Middle frontal gyrus (tissue), 1 donor: ENCODE measurements around the gene GPNMB.

Source experiments
- DNase-seq: peaks from one replicate; pipeline ENCODE4 v3.0.0-alpha.2; 2015; ENCODE audit warnings: low spot score; ENCODE audit errors: extremely low spot score

The GPNMB gene

GRCh38 chr7:23268746-23269145 lies 22.2 kb downstream of the GPNMB start:
- no peak for DNase-seq

DNA sequence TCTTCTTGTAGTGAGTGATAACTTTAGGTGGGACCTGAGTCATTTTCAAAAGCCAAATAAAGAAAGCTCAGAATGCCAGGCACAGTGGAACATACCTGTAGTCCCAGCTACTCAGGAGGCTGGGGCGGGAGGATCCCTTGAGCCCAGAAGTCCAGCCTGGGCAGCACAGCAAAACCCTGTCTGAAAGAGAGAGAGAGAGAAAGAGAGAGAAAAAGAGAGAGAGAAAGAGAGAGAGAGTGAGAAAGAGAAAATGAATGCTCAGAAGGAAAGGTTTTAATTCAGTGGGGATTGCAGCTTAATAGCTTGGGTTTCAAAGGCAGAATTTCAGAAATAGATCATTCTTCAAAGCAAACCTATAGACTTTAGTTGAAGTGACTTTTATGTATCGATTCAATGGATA lies 25.7 kb downstream of the GPNMB start:
- DNase-seq: no peak

DNA sequence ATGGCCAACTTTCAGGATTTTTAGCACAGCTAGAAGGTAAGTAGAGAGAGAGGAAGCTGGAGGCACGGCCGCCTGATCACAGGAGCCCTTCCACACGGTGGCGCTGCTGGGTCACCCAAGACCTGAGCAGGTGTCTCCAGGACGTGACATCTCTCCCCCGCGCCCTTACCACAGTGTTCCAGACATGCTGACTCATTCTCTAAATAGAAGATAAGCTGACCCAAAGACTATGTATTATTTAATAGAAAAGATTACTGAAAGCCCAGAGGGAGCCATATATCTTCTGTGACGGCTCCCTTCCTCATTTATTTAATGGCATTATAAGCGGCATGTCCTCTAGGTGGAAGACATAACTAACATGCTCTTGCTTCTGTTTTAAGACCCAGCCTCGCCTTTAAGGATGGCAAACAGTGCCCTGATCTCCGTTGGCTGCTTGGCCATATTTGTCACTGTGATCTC lies 26.6 kb downstream of the GPNMB start:
- DNase-seq: no peak

DNA sequence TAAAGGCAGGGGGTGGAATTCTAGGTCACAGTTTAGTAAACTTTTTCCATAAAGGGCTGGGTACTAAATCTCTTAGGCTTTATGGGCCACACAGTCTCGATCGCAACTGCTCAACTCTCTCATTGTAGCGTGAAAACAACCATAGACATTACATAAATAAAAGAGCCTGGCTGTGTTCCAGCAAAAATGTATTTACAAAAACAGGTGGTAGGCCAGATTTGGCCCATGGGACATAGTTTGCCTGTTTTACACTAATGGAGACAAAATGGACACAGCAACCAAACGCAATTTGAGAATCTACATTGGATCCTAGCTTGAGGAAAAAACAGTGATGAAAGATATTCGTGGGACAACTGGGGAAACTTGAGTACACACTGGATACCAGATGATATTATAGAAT lies 29.3 kb downstream of the GPNMB start:
- no peak for DNase-seq

DNA sequence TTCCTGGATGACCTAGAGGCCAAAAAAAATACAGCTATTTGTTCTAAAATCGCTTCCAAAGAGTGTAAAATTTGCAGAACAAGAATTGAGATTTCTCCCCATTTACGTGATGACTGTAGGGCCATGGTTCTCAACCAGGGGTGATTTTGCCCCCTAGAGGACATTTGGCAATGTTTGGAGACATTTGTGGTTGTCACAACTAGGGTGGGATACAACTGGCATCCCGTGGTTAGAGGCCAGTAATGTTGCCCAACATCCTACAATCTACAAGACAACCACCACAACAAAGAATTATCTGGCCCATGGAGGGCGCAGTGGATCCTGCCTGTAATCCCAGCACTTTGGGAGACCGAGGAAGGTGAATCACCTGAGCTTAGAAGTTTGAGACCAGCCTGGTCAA lies 29.8 kb downstream of the GPNMB start:
- no peak for DNase-seq

DNA sequence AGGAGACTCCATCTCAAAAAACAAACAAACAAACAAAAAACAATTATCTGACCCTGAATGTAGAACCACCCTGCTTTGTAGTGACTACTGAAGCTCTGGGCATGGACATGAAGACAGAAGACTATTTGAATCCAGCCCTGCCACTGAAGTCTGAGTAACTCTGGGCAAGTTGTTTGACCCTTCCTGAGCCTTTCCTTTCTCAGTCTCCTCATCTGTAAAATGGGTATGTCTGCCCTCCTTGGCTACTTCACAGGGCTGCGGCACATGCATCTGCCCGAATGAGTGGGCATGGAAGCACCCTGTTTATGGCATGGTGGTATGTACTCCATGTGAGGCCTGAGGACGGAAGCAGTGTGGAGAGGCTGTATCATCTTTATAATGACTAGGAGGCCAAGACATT lies 30.4 kb downstream of the GPNMB start:
- no peak for DNase-seq

DNA sequence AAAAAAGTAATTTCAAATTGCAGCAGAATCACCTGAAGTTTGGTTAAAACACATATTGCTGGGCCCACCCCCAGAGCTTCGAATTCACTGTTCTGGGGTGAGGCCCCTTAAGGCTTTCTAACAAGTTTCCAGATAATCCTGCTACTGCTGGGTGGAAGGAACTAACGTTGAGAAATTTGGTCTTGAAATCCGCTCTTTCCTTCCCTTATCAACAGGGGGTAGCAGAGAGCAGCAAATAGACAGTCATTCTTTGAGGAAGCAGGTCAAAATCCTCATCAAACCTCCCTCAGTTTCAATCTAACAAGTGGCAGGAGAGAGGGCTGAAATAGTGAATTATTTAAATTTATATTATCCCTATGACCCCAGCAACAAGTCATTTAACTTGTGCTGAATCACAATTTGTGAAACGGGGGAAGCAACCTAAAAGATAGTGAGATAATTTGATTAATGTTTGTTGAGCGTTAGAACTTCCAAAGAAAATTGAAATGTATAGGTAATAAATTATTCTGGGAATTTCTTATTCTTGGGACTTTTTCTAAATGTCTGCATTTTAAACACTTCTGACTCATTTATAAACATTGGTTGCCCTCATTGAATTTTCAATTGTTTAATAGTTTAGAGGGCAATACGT lies 30.9 kb downstream of the GPNMB start:
- DNase-seq: peak; percentile 20

- no peak for DNase-seq
Measured at GRCh38 chr7:23279819-23280525, 33.4 kb downstream of the GPNMB start.

DNA sequence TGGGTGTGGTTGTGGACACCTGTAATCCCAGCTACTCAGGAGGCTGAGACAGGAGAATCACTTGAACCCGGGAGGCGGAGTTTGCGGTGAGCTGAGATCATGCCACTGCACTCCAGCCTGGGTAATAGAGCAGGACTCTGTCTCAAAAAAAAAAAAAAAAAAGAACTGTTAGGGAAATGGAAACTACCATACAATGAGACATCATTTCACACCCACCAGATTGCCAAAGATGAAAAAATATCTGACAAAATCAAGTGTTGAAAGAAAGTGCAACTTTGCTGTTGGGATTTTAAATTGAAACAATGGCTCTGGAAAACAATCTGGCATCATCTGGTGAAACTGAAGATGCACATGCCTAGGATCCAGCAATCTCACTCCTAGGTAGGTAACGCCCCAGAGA lies 36.5 kb downstream of the GPNMB start:
- DNase-seq: no peak

GRCh38 chr7:23284871-23285270 lies 38.3 kb downstream of the GPNMB start:
- DNase-seq: no peak

DNA sequence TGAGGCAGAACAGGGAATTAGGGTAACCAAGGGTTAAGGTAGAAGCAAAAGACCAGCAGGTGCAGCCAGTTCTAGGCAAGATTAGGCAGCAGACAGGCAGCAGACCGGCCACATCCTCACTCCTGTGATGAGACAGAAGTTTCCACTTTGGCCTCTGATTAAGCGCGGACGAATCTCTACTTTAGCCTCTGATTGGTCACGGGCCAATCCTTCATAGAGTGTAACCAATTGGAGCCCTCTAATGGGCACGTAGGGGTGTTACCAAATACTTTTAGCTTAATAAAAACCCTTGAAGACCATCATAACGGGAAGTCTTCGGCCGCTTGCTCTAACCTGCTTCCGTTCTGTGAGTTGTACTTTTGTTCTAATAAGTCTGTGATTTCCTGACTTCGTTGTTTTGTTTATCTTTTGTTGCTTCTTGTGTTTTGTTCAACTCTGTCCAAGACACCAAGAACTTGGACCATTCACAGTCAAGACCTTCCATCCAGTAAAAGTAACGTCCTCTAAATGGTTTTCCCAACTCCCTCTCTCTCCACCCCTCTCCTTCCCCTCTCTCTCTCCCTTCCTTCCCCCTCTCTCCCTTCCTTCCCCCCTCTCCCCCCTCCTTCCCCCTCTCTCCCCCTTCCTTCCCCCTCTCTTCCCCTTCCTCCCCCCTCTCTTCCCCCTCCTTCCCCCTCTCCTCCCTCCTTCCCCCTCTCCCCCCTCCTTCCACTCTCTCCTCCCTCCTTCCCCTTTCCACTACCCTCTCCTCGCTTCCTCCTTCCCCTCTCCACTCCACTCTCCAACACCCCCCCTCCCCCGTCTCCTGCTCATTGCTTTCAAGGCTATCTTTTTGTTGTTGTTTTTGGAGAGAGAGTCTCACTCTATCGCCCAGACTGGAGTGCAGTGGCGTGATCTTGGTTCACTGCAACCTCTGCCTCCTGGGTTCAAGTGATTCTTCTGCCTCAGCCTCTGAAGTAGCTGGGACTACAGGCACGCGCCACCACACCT lies 39.4 kb downstream of the GPNMB start:
- no peak for DNase-seq

GRCh38 chr7:23287612-23288011 lies 41.0 kb downstream of the GPNMB start:
- no peak for DNase-seq

- DNase-seq: no peak
Measured at GRCh38 chr7:23290993-23291392, 44.4 kb downstream of the GPNMB start.

DNA sequence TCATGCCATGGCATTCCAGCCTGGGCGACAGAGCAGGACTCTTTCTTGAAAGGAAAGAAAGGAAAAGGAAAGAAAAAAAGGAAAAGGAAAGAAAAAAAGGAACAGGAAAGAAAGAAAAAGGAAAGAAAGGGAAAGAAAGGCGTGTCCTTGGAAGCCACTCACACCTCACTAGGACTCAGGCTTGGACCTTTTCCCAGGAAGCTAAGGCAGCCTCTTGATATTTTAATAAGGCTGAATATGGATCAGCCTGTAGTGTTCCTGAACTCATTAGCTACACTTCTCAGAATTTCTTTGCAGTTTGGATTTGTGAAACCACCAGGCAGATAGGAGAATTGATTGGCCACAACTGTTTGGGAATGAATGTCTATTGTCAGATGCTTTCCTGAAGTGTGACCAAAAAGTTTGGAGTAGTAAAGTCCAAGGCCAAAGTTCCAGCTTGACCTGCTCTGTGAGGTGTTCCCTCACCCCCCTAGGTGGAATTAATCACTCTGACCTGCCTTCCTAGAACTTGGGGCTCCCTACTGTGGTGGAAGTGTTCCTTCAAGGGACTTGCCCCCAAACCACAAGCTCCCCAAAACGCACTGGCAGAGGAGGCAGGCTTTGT lies 45.5 kb downstream of the GPNMB start:
- no peak for DNase-seq

- no peak for DNase-seq
Measured at GRCh38 chr7:23292623-23293022, 46.0 kb downstream of the GPNMB start.

GRCh38 chr7:23293500-23294073 lies 47.0 kb downstream of the GPNMB start:
- DNase-seq: no peak

DNA sequence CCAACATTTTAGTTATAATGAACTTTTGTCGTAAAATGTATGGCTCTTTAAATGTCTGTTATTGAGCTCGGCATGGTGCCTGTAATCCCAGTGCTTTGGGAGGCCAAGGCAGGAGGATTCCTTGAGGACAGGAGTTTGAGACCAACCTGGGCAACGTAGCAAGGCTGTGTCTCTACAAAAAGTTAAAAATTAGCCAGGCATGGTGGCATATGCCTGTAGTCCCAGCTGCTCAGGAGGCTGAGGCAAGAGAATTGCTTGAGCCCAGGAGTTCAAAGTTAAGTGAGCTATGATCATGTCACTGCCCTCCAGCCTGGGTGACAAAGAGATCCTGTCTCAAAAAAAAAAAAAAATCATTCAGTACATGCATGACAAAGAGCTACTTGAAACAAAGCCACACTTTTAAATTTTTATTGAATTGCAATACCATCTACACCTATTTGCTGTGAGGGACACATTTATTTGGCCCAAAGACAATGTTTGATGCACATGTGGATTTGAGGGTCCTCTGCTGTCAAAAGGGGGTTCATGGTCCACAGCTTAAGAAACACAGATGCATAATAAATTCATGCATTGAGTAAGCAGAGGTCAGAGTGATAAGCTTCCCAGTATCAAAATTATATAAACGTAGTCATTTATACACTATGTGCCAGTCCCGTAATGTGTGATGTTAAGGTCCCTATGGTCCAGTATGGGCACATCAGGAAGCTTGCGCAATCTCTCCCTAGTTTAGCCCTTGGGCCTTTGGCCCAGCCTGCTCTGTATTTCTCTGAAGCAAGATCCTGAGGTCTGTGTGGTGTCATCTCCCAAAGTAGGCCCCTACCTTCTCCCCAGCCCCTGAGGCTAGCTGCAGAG lies 48.2 kb downstream of the GPNMB start:
- no peak for DNase-seq

DNA sequence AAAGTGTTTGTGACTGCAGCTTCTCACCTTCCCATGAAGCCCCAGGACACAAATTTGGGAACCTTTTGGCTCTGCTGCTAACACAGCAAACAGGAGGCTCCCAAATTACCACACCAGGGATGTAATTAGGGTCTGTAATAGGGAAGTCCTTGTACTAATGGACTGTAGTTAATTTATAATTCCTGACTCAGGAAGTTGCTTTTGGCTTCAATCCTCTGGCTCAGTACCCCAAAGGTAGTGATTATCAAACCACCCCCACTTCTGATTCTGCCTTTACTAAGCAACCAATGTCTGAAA lies 48.8 kb downstream of the GPNMB start:
- no peak for DNase-seq

GRCh38 chr7:23298141-23298881 lies 51.7 kb downstream of the GPNMB start:
- no peak for DNase-seq
